BJ (cell line): Measurements from ENCODE around the gene GPR63. TPM values are rescaled to one million over a fixed set of nuclear protein-coding genes. Genes with fewer than 3 reads are reported as not detected.

Experiments used
- CTCF ChIA-PET: fragments of 350-600 bp; formaldehyde crosslinking; extraction: SDS; loops from one replicate; lab custom pipeline; 2021; ENCODE audit warnings: antibody characterized with exemption, inconsistent platforms; lab: Yijun Ruan, JAX
- POLR2A ChIA-PET: fragments of 300-600 bp; sonication (Branson Sonifier 250); formaldehyde crosslinking; extraction: SDS; loops from one replicate; lab custom pipeline; 2021; ENCODE audit warnings: antibody characterized with exemption; lab: Charles Lee
- DNase-seq: peaks from one replicate; pipeline ENCODE4 v3.0.0-alpha.2; 2011; ENCODE audit warnings: low read depth
- H3K27me3 ChIP-seq: 2 replicates; pipeline ENCODE4 v1.6.0; 2011; ENCODE audit warnings: low read length; ENCODE audit not compliant: control insufficient read depth, insufficient read depth
- H3K36me3 ChIP-seq: 2 replicates; pipeline ENCODE4 v1.5.1; 2011; ENCODE audit warnings: low read length; ENCODE audit not compliant: control insufficient read depth, insufficient read depth
- H3K4me3 ChIP-seq: 2 replicates; pipeline ENCODE4 v1.5.1; 2011; ENCODE audit warnings: low read depth, mild to moderate bottlenecking, control low read depth, low read length
- CTCF ChIP-seq: IDR thresholded peaks from 2 replicates; pipeline ENCODE4 v1.5.1; 2011; ENCODE audit warnings: low read depth, mild to moderate bottlenecking, control low read depth, inconsistent platforms, low read length, moderate library complexity; ENCODE audit not compliant: insufficient read depth
- polyA plus RNA-seq: library from polyadenylated mRNA; depleted of rRNA; stranded (reverse); fragments of >200 nt; gene quantifications from 2 replicates; pipeline ENCODE4 v1.2.3, GENCODE V29; 2011

Gene GPR63
- polyA plus RNA-seq, 1 experiment = 0.38 TPM

- Histone ChIP-seq H3K27me3 (no peaks in the 10 kb centered on the region), H3K4me3 (no peak overlapping the region), H3K36me3 (no peaks in the 10 kb centered on the region)
- ChIA-PET POLR2A (no interaction called here), CTCF (interaction anchor here (2.4 kb wide), 1 partner anchor 11 kb away, joined by 7 read pairs; no protein-coding TSS in a partner anchor)
- TF ChIP-seq CTCF = no peak
- DNase-seq = no peak
Measured at GRCh38 chr6:96775727-96776400, 61.4 kb downstream of the GPR63 start.

- no peaks in the 10 kb centered on the region for H3K27me3 ChIP-seq
- no peak overlapping the region for H3K4me3 ChIP-seq
- TF ChIP-seq CTCF = no peak
- CTCF ChIA-PET = interaction anchor here (1.3 kb wide), 1 partner anchor 8 kb away, joined by 4 read pairs; no protein-coding TSS in a partner anchor
- no peak for DNase-seq
- POLR2A ChIA-PET = no interaction called here
- H3K36me3 ChIP-seq = no peaks in the 10 kb centered on the region
Measured at GRCh38 chr6:96766769-96767168, 70.5 kb downstream of the GPR63 start.

GRCh38 chr6:96762599-96762998 lies 74.7 kb downstream of the GPR63 start:
- no peak for DNase-seq
- ChIA-PET POLR2A (no interaction called here), CTCF (no interaction called here)
- no peak overlapping the region for H3K4me3 ChIP-seq
- no peaks in the 10 kb centered on the region for H3K27me3 ChIP-seq
- TF ChIP-seq CTCF = no peak
- no peaks in the 10 kb centered on the region for H3K36me3 ChIP-seq

- TF ChIP-seq CTCF = no peak
- ChIA-PET CTCF (no interaction called here), POLR2A (no interaction called here)
- Histone ChIP-seq H3K4me3 (no peak overlapping the region), H3K27me3 (no peaks in the 10 kb centered on the region), H3K36me3 (no peaks in the 10 kb centered on the region)
- no peak for DNase-seq
Measured at GRCh38 chr6:96761794-96762193, 75.5 kb downstream of the GPR63 start.

GRCh38 chr6:96760153-96760687 lies 77.1 kb downstream of the GPR63 start:
- POLR2A ChIA-PET = no interaction called here
- Histone ChIP-seq H3K36me3 (no peaks in the 10 kb centered on the region), H3K27me3 (no peaks in the 10 kb centered on the region), H3K4me3 (no peak overlapping the region)
- no peak for DNase-seq
- CTCF ChIA-PET = no interaction called here
- TF ChIP-seq CTCF = no peak
